GM18861 (cell line): Measurements from ENCODE around the gene CHST13.
A peak's percentile ranks its signal among the peaks of the same experiment; 100 is the strongest.

Source experiments
- ATAC-seq: cut with Tn5 transposase; IDR thresholded peaks from one replicate; pipeline ENCODE4 v1.9.1; 2021; ENCODE audit not compliant: unreplicated experiment

Gene CHST13

GRCh38 chr3:126523745-126524428, at the start of gene CHST13:
Gene CHST13, plus strand, starts transcription at chr3:126524155. Its CDS starts 178 bp downstream, at chr3:126524333.
- ATAC-seq = no peak

GRCh38 chr3:126474498-126475412, 49.2 kb upstream of the CHST13 start:
- ATAC-seq = peak; percentile 8

- peak; percentile 85 for ATAC-seq
These were observed 48.4 kb upstream of the CHST13 start, which contains the start of gene ZXDC for GRCh38 chr3:126475413-126476114. Gene ZXDC, minus strand, starts transcription at chr3:126475891. Its CDS starts 26 bp downstream, at chr3:126475865.

GRCh38 chr3:126476166-126477060, 47.5 kb upstream of the CHST13 start:
- peak; percentile 9 for ATAC-seq

- ATAC-seq = no peak
These were observed 46.9 kb upstream of the CHST13 start for GRCh38 chr3:126477061-126477380.

GRCh38 chr3:126478581-126479310, 45.2 kb upstream of the CHST13 start:
- ATAC-seq = no peak

- ATAC-seq = no peak
These were observed 44.3 kb upstream of the CHST13 start for GRCh38 chr3:126479642-126480041.

- ATAC-seq = no peak
These were observed 43.7 kb upstream of the CHST13 start for GRCh38 chr3:126480206-126480605.

- no peak for ATAC-seq
These were observed 43.1 kb upstream of the CHST13 start for GRCh38 chr3:126480861-126481260.

- ATAC-seq = no peak
These were observed 42.0 kb upstream of the CHST13 start for GRCh38 chr3:126481808-126482502.

GRCh38 chr3:126482503-126483255, 41.3 kb upstream of the CHST13 start:
- no peak for ATAC-seq

GRCh38 chr3:126483321-126483761, 40.6 kb upstream of the CHST13 start:
- no peak for ATAC-seq

- ATAC-seq = no peak
These were observed 39.8 kb upstream of the CHST13 start for GRCh38 chr3:126484148-126484547.

GRCh38 chr3:126484662-126485061, 39.3 kb upstream of the CHST13 start:
- no peak for ATAC-seq

GRCh38 chr3:126485176-126485897, 38.6 kb upstream of the CHST13 start:
- ATAC-seq = no peak

GRCh38 chr3:126485956-126486355, 38.0 kb upstream of the CHST13 start:
- ATAC-seq = no peak

- ATAC-seq = no peak
These were observed 37.6 kb upstream of the CHST13 start for GRCh38 chr3:126486360-126486847.
